Measurements from ENCODE around the gene KCNC1. TPM values are rescaled to one million over a fixed set of nuclear protein-coding genes. Genes with fewer than 3 reads are reported as not detected.
A peak's percentile ranks its signal among the peaks of the same experiment; 100 is the strongest.

Gene KCNC1
- total RNA-seq, 1 experiment from 2014 or later = 0.20 TPM

DNA sequence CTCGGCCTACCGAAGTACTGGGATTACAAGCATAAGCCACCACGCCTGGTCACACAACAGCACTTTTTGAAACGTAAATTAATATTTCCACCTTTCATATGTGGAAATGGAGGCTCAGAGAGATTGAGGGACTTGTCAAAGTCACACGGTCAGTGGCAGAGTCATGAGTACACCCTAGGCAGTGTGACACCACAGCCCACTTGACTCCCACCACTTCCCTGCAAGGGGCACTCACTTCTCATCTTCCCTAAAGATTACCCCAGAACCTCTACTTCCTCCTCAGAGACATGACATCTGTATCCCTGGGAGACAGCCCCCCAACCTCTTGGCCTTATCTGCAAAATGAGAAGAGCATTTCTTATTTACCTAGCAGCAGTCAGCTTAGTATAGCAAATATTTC is 31.7 kb upstream of the KCNC1 start (continued):
- TF ChIP-seq, protein P1, sequence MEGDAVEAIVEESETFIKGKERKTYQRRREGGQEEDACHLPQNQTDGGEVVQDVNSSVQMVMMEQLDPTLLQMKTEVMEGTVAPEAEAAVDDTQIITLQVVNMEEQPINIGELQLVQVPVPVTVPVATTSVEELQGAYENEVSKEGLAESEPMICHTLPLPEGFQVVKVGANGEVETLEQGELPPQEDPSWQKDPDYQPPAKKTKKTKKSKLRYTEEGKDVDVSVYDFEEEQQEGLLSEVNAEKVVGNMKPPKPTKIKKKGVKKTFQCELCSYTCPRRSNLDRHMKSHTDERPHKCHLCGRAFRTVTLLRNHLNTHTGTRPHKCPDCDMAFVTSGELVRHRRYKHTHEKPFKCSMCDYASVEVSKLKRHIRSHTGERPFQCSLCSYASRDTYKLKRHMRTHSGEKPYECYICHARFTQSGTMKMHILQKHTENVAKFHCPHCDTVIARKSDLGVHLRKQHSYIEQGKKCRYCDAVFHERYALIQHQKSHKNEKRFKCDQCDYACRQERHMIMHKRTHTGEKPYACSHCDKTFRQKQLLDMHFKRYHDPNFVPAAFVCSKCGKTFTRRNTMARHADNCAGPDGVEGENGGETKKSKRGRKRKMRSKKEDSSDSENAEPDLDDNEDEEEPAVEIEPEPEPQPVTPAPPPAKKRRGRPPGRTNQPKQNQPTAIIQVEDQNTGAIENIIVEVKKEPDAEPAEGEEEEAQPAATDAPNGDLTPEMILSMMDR (IDR thresholded peaks at IDR 0.05) = no peak
- no peak for TF ChIP-seq NFYB (CRISPR knock-in tag; conservative IDR thresholded peaks at IDR 0.05; ENCODE audit: low read depth)

DNA sequence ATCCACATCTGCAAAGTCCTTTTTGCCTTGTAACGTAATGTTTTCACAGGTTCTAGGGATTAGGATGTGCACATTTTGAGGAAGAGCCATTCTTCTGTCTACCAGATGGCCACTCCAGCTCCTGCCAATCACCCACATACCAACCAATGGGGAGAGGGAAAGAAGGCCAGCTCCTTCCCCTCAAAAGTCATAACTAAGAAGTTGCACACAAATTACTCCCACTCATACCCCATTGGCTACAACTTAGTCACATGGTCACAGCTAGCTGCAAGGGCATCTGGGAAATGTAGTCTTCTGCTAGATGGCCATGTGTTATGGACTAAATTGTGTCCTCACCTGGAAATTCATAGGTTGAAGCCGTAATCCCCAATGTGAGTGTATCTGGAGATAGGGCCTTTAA is 30.6 kb upstream of the KCNC1 start:
- peaks cover 14% of the 10 kb centered on the region for H3K27me3 Mint-ChIP-seq (ENCODE audit: low read depth)
- peaks cover 6% of the 10 kb centered on the region for H3K36me3 Mint-ChIP-seq
- H3K9me3 Mint-ChIP-seq = peaks cover 19% of the 10 kb centered on the region
- no peak overlapping the region for H3K27ac Mint-ChIP-seq
- ChIA-PET CTCF (interaction anchor here (1.1 to 1.2 kb wide), 2 partner anchors 27 to 31 kb away, joined by 4 read pairs; no protein-coding TSS in a partner anchor), POLR2A (no interaction called here)
- ATAC-seq (peak; percentile 77), DNase-seq (ENCODE audit: low spot score) (no peak)
- TF ChIP-seq, protein P2, sequence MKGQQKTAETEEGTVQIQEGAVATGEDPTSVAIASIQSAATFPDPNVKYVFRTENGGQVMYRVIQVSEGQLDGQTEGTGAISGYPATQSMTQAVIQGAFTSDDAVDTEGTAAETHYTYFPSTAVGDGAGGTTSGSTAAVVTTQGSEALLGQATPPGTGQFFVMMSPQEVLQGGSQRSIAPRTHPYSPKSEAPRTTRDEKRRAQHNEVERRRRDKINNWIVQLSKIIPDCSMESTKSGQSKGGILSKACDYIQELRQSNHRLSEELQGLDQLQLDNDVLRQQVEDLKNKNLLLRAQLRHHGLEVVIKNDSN (CRISPR knock-in tag; IDR thresholded peaks at IDR 0.05) = peak; percentile 86
- TF ChIP-seq, protein P3, sequence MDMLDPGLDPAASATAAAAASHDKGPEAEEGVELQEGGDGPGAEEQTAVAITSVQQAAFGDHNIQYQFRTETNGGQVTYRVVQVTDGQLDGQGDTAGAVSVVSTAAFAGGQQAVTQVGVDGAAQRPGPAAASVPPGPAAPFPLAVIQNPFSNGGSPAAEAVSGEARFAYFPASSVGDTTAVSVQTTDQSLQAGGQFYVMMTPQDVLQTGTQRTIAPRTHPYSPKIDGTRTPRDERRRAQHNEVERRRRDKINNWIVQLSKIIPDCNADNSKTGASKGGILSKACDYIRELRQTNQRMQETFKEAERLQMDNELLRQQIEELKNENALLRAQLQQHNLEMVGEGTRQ (CRISPR knock-in tag; IDR thresholded peaks at IDR 0.05) = peak; percentile 88
- peak; percentile 88 for TF ChIP-seq NFYB (CRISPR knock-in tag; conservative IDR thresholded peaks at IDR 0.05; ENCODE audit: low read depth)
- no peak for TF ChIP-seq NFE2L1 (CRISPR knock-in tag; IDR thresholded peaks at IDR 0.05)
- H3K4me1 Mint-ChIP-seq = no peaks in the 10 kb centered on the region
- H3K4me3 Mint-ChIP-seq = no peak overlapping the region

DNA sequence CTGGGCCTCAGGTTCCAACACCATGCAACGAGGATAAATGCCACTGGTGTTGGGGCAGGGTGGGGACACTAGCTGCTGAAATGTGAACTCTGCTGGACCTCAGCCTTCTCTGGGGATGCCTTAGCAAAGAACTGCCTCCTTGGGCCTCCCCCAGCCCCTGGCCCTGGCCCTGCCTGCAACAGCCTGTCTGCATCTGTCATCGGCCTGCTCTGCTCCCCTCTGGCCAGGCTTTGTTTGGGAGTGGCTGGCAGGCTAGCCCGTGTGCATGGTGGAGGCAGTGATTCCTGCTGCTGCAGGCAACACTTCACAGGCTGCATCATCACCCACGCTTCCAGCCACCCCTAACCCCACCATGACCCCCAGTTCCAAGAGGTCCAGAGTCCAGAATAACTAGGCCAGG is 26.8 kb upstream of the KCNC1 start:
- Mint-ChIP-seq H3K36me3 (peaks cover 6% of the 10 kb centered on the region), H3K4me3 (no peak overlapping the region), H3K27me3 (ENCODE audit: low read depth) (peaks cover 17% of the 10 kb centered on the region), H3K9me3 (peaks cover 18% of the 10 kb centered on the region), H3K4me1 (peaks cover 4% of the 10 kb centered on the region; the same call in 1 of the 2 replicates), H3K27ac (no peak overlapping the region)
- POLR2A ChIA-PET = no interaction called here
- ATAC-seq (no peak), DNase-seq (ENCODE audit: low spot score) (no peak)
- CTCF ChIA-PET = interaction anchor here (1.4 kb wide), 1 partner anchor 13 kb away, joined by 4 read pairs; no protein-coding TSS in a partner anchor
- TF ChIP-seq NFATC4 (CRISPR knock-in tag; IDR thresholded peaks at IDR 0.05) (no peak), MYBL2 (CRISPR knock-in tag; IDR thresholded peaks at IDR 0.05) (no peak), KAT7 (CRISPR knock-in tag; IDR thresholded peaks at IDR 0.05; ENCODE audit: borderline replicate concordance) (no peak), SOX15 (CRISPR knock-in tag; IDR thresholded peaks at IDR 0.05) (no peak), NFE2L1 (CRISPR knock-in tag; IDR thresholded peaks at IDR 0.05) (no peak), TCF7 (CRISPR knock-in tag; IDR thresholded peaks at IDR 0.05; ENCODE audit: low read depth) (no peak), ATF1 (CRISPR knock-in tag; IDR thresholded peaks at IDR 0.05) (no peak), NR2C2 (CRISPR knock-in tag; IDR thresholded peaks at IDR 0.05) (no peak), GTF2I (CRISPR knock-in tag; conservative IDR thresholded peaks at IDR 0.05) (no peak), CREM (CRISPR knock-in tag; IDR thresholded peaks at IDR 0.05) (no peak), ZNF219 (CRISPR knock-in tag; IDR thresholded peaks at IDR 0.05; ENCODE audit: borderline replicate concordance) (no peak), JUN (CRISPR knock-in tag; IDR thresholded peaks at IDR 0.05) (no peak), NR3C1 (CRISPR knock-in tag; conservative IDR thresholded peaks at IDR 0.05; ENCODE audit: low read depth) (no peak), RELA (CRISPR knock-in tag; IDR thresholded peaks at IDR 0.05; ENCODE audit: borderline replicate concordance) (no peak)
- TF ChIP-seq, protein P4, sequence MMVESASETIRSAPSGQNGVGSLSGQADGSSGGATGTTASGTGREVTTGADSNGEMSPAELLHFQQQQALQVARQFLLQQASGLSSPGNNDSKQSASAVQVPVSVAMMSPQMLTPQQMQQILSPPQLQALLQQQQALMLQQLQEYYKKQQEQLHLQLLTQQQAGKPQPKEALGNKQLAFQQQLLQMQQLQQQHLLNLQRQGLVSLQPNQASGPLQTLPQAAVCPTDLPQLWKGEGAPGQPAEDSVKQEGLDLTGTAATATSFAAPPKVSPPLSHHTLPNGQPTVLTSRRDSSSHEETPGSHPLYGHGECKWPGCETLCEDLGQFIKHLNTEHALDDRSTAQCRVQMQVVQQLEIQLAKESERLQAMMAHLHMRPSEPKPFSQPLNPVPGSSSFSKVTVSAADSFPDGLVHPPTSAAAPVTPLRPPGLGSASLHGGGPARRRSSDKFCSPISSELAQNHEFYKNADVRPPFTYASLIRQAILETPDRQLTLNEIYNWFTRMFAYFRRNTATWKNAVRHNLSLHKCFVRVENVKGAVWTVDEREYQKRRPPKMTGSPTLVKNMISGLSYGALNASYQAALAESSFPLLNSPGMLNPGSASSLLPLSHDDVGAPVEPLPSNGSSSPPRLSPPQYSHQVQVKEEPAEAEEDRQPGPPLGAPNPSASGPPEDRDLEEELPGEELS (CRISPR knock-in tag; IDR thresholded peaks at IDR 0.05) = no peak
- TF ChIP-seq, protein P5, sequence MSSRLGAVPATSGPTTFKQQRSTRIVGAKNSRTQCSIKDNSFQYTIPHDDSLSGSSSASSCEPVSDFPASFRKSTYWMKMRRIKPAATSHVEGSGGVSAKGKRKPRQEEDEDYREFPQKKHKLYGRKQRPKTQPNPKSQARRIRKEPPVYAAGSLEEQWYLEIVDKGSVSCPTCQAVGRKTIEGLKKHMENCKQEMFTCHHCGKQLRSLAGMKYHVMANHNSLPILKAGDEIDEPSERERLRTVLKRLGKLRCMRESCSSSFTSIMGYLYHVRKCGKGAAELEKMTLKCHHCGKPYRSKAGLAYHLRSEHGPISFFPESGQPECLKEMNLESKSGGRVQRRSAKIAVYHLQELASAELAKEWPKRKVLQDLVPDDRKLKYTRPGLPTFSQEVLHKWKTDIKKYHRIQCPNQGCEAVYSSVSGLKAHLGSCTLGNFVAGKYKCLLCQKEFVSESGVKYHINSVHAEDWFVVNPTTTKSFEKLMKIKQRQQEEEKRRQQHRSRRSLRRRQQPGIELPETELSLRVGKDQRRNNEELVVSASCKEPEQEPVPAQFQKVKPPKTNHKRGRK (CRISPR knock-in tag; IDR thresholded peaks at IDR 0.05; ENCODE audit: borderline replicate concordance) = no peak
- TF ChIP-seq, protein P6, sequence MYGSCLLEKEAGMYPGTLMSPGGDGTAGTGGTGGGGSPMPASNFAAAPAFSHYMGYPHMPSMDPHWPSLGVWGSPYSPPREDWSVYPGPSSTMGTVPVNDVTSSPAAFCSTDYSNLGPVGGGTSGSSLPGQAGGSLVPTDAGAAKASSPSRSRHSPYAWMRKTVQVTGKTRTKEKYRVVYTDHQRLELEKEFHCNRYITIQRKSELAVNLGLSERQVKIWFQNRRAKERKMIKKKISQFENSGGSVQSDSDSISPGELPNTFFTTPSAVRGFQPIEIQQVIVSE (CRISPR knock-in tag; IDR thresholded peaks at IDR 0.05; ENCODE audit: borderline replicate concordance) = no peak
- TF ChIP-seq, protein P7, sequence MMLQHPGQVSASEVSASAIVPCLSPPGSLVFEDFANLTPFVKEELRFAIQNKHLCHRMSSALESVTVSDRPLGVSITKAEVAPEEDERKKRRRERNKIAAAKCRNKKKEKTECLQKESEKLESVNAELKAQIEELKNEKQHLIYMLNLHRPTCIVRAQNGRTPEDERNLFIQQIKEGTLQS (CRISPR knock-in tag; conservative IDR thresholded peaks at IDR 0.05) = no peak
- TF ChIP-seq, protein P8, sequence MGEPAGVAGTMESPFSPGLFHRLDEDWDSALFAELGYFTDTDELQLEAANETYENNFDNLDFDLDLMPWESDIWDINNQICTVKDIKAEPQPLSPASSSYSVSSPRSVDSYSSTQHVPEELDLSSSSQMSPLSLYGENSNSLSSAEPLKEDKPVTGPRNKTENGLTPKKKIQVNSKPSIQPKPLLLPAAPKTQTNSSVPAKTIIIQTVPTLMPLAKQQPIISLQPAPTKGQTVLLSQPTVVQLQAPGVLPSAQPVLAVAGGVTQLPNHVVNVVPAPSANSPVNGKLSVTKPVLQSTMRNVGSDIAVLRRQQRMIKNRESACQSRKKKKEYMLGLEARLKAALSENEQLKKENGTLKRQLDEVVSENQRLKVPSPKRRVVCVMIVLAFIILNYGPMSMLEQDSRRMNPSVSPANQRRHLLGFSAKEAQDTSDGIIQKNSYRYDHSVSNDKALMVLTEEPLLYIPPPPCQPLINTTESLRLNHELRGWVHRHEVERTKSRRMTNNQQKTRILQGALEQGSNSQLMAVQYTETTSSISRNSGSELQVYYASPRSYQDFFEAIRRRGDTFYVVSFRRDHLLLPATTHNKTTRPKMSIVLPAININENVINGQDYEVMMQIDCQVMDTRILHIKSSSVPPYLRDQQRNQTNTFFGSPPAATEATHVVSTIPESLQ (CRISPR knock-in tag; IDR thresholded peaks at IDR 0.05) = no peak
